Central memory CD4-positive, alpha-beta T cell (primary cell): ENCODE data around the gene PODN.

Source experiments
- DNase-seq: peaks from one replicate; pipeline ENCODE4 v3.0.0; 2022

The PODN gene

GRCh38 chr1:53091841-53092645 lies 30.0 kb downstream of the PODN start:
- DNase-seq, result no peak

- no peak for DNase-seq
Observed at GRCh38 chr1:53092659-53093450, 30.8 kb downstream of the PODN start.

GRCh38 chr1:53093451-53093754 lies 31.4 kb downstream of the PODN start:
- no peak for DNase-seq

DNA sequence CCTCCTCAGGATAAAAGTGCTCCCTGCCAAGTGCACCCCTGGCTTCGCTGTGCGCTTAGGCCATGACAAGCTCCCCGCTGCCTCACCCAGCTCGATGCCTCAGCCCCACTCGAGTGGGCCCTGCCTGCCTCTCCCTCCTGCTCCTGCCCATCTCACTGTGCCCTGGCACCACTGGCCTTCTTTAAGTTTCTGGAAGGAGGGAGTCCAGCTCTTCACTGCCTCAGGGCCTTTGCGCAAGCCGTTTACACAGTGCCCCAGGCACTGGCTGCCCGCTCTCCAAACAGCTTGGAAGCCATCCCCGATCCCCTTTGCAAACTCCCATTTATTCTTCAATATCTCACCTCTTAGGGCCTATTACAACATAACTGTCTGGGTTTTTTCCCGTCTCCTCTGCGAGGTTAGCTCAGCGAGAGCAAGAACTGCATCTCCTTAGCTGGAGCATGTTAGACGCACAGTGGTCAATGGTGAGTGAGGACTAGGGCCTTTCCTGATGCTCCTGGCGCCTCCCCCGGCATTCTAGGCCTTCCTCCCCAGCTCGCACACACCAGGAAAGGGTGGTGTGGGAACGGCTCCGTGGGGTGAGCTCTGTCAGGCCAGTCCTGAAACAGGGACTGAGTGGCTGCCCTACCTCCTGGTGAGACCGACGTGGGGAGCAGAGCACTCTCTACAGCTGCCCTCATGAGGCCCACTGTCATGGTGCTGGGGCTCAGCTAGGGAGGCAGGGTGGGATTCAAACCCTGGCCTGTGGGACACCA lies 31.9 kb downstream of the PODN start:
- no peak for DNase-seq

GRCh38 chr1:53094533-53094919 lies 32.5 kb downstream of the PODN start:
- no peak for DNase-seq

DNA sequence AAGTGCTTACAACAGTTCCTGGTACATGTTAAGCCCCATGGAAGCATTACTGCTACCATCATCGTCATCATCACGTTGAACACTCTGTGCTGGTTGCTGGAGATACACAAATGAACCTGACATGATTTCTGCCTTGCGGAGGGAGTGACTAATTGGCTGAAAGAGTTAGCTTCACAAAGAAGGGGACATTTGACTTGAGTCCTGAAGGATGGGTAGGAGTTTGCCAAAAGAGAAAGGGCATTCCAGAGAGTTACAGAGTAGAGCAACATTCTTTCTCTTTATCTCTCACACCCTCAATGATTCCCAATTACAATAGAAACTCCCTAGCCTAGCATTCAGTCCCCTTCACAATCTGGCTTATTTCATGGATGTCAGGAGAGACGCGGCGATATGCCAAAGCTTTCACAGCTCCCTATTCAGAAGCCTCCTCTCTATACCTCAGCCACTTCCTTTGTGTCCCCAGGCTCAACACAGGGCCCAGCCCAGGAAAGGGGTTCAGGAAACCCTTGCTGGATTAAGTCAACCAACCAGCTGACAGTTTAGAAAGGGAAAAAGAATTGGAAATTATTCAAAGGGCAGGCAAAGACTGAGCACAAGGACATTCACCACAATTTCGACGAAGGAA lies 42.4 kb downstream of the PODN start:
- DNase-seq, result no peak

DNA sequence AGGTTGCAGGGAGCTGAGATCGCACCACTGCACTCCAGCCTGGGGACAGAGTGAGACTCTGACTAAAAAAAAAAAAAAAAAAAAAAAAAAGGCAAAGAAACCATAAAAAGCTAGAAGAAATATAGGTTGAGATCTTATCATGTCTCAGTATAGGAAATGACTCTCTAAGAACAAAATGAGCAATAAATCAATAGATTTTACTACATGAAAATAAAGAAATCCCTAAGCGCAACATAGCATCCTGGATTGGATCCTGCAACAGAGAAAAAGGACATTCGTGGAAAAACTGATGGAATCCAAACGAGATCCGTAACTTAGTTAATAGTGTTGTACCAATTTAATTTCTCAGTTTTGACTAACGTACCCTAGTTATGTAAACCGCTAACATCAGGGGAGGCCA lies 45.1 kb downstream of the PODN start:
- DNase-seq, result no peak

- DNase-seq, result no peak
Observed at GRCh38 chr1:53107570-53108322, 45.7 kb downstream of the PODN start.

GRCh38 chr1:53108646-53109580 lies 46.9 kb downstream of the PODN start:
- DNase-seq, result no peak

- DNase-seq, result no peak
Observed at GRCh38 chr1:53110370-53111072, 48.5 kb downstream of the PODN start.

GRCh38 chr1:53111073-53111556 lies 49.1 kb downstream of the PODN start:
- DNase-seq, result no peak

- no peak for DNase-seq
Observed at GRCh38 chr1:53111693-53112092, 49.7 kb downstream of the PODN start.

GRCh38 chr1:53112271-53112774 lies 50.3 kb downstream of the PODN start:
- no peak for DNase-seq

GRCh38 chr1:53112861-53113260 lies 50.8 kb downstream of the PODN start:
- no peak for DNase-seq

GRCh38 chr1:53114090-53114489 lies 52.1 kb downstream of the PODN start:
- DNase-seq, result no peak

DNA sequence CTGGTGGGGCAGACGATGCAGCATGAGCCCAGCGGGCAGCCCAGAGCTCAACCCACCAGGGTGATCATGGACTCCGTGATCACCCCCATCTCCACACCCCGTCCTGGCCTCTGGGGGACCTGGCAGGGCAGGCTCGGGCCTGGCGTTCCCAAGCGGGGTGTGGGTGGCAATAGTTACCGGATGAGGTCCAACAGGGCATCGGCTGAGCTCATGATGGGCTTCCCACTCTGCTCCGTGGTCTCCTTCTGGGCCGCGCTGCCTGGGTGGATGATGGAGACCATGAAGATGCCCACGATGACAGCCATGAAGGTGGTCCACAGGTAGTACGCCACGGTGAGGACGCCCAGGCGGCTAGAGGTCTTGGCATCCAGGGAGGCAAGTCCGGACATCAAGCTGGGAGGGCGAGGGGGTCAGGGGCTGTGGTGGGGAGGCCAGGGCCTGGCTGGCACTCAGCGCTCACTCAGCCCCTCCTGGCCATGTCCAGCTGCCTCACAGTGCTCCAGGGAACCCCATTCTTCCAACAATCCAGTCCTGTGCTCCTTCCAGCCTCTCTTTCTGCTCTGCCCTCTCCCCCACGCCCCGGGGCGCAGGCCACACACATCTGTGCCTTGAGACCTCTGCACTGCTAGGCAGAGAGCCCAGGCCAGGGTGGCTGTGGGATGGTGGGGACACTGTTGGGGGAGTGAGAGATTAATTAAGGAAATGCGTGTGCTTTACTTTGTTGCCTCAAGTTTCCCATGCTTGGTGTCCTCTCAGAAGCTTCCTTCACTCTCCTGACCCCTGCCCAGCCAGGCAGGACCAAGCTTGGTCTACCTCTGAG lies 52.8 kb downstream of the PODN start:
- DNase-seq, result no peak

GRCh38 chr1:53115403-53116306 lies 53.6 kb downstream of the PODN start:
- no peak for DNase-seq

DNA sequence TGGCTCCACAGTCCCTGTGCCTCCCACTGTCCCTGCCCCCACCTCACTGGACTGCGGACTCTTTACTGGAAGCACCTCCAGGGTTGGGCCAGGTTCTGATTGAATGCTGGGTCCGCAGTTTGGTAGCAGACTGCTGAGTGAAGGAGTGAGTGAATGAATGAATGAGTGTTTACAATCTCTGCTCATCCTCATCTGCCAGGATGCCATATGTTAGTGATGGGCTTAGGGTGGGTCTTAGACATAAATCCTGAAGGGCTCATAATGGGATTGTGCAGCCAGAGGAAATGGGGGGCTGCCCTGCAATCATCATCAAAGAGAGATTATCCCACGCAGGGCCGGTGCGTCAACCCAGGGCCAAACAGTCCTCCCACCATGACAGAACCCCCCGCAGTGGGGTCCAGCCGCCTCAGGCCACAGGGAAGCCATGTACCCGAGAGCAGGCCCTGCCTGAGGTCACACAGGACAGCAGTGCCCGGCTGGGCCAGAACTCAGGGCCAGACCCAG lies 54.3 kb downstream of the PODN start:
- DNase-seq, result no peak
